Measurements from ENCODE around the gene HPS4. TPM values are rescaled to one million over a fixed set of nuclear protein-coding genes. Genes with fewer than 3 reads are reported as not detected.
A peak's percentile ranks its signal among the peaks of the same experiment; 100 is the strongest.

HPS4 gene
- total and polyA plus RNA-seq, 2 of the 8 experiments (the other 6 are each of a cell fraction or from before 2014, with no cell fraction given): 28.0 to 35.2 TPM

DNA sequence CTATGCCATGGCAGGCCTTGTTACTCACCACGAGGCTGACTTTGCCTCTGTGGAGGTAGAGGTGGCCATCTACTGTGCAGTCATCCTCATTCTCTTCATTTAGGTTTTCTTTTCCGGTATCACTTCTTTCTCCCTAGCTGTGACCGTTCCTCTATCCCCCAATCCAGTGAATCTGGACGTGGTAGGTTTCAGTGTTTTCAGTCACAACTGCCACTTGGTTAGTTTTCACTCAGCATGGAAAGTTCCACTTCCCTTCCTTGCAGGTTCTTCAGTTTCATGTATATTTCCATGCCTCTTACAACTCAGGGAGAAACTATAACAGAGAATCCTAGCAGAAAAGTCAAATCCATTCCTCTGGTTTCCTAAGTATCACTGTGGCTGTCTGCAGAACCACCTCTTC is 1.9 kb downstream of the HPS4 start:
- Histone ChIP-seq H4K8ac (ENCODE audit: extremely low read depth, insufficient read depth, low read length) (no peak overlapping the region), H4K91ac (replicated peaks; ENCODE audit: insufficient read length, low read length) (no peak overlapping the region), H3K79me2 (ENCODE audit: control insufficient read depth in 1 of 2, insufficient read depth in 2 of 2, low read length in 2 of 2) (peaks cover 12 to 62% of the 10 kb centered on the region in 2 experiments), H3K9ac (replicated peaks in 1 of 4; ENCODE audit: extremely low read depth in 1 of 4, low read depth in 3 of 4, low read length in 3 of 4) (no peak overlapping the region), H4K5ac (ENCODE audit: insufficient read length, low read depth, low read length) (no peak overlapping the region), H3K18ac (ENCODE audit: extremely low read depth, low read length) (no peak overlapping the region), H3K23ac (ENCODE audit: insufficient read length) (no peak overlapping the region), H3K4me3 (ENCODE audit: extremely low read depth in 1 of 4, insufficient read depth in 2 of 4, low read depth in 3 of 4, low read length in 4 of 4) (no peak overlapping the region), H3K4me2 (ENCODE audit: insufficient read depth in 1 of 2, low read depth in 2 of 2, low read length in 2 of 2) (peak overlapping the region in 1 of 2 experiments; percentile 96; a peak in 1 of 4 replicates), H3K27me3 (replicated peaks in 1 of 4; ENCODE audit: control insufficient read depth in 3 of 4, extremely low read depth in 1 of 4, insufficient read depth in 3 of 4, low read length in 3 of 4) (no peaks in the 10 kb centered on the region; a peak in 1 of 7 replicates), H3K9me3 (ENCODE audit: insufficient read depth in 2 of 2, low read depth in 1 of 2, low read length in 1 of 2) (no peaks in the 10 kb centered on the region), H2BK15ac (ENCODE audit: low read length) (no peak overlapping the region), H3K79me1 (ENCODE audit: low read depth, low read length) (peaks cover 6% of the 10 kb centered on the region; the same call in 1 of the 2 replicates), H2BK5ac (ENCODE audit: low read depth, low read length) (no peak overlapping the region), H3K4me1 (replicated peaks in 1 of 4; ENCODE audit: control insufficient read depth in 3 of 4, insufficient read depth in 4 of 4, low read length in 3 of 4) (peaks cover 0 to 14% (median 6%) of the 10 kb centered on the region in 4 experiments; a peak in 5 of 7 replicates), H3K56ac (replicated peaks; ENCODE audit: insufficient read length, low read depth, low read length) (no peak overlapping the region), H4K20me1 (replicated peaks in 1 of 2; ENCODE audit: control insufficient read depth in 1 of 2, insufficient read depth in 2 of 2, low read length in 2 of 2) (peaks cover 0 to 5% of the 10 kb centered on the region in 2 experiments), H3K36me3 (ENCODE audit: control insufficient read depth in 2 of 4, insufficient read depth in 4 of 4, low read length in 3 of 4) (peaks cover 1 to 16% (median 10%) of the 10 kb centered on the region in 4 experiments; a peak in 7 of 8 replicates), H3K4ac (replicated peaks; ENCODE audit: insufficient read length, low read depth, low read length) (no peak overlapping the region), H3K23me2 (ENCODE audit: low read depth, low read length) (peaks cover 11% of the 10 kb centered on the region), H2BK20ac (ENCODE audit: low read length) (no peak overlapping the region), H3K14ac (ENCODE audit: insufficient read length) (no peak overlapping the region), H3K27ac (ENCODE audit: low read depth, low read length) (no peak overlapping the region), H2BK12ac (ENCODE audit: low read depth, low read length) (no peak overlapping the region), H2BK120ac (replicated peaks; ENCODE audit: low read depth, low read length) (no peak overlapping the region), H2AFZ (ENCODE audit: low read length) (no peak overlapping the region), H2AK5ac (ENCODE audit: low read depth, low read length) (no peak overlapping the region)
- ChIA-PET CTCF (ENCODE audit: partially characterized antibody) (interaction anchor here (0.9 to 2.8 kb wide), 4 partner anchors 14 to 184 kb away, joined by 3 to 18 read pairs (median 4); no protein-coding TSS in a partner anchor), POLR2A (ENCODE audit: partially characterized antibody) (interaction anchor here (0.8 to 3.0 kb wide), 5 partner anchors 8 to 90 kb away, joined by 3 to 15 read pairs (median 7); no protein-coding TSS in a partner anchor)
- FAIRE-seq (no peak), DNase-seq (ENCODE audit: low read depth in 1 of 2, low spot score in 2 of 2) (no peak)
- 86% methylated on average over 4 of the region's 4 CpGs; no CpG with 5 or more reads in 1 of the 2 experiments for WGBS, 2 experiments (ENCODE audit: extremely low coverage in 1 of 2, insufficient coverage in 1 of 2, insufficient read length in 1 of 2, insufficient replicate concordance in 2 of 2, low coverage in 1 of 2, low lambda C conversion rate in 2 of 2, missing lambda C conversion rate in 1 of 2)
- TF ChIP-seq CREB1 (IDR thresholded peaks at IDR 0.05): no peak
- TF ChIP-seq, protein P1, sequence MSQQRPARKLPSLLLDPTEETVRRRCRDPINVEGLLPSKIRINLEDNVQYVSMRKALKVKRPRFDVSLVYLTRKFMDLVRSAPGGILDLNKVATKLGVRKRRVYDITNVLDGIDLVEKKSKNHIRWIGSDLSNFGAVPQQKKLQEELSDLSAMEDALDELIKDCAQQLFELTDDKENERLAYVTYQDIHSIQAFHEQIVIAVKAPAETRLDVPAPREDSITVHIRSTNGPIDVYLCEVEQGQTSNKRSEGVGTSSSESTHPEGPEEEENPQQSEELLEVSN (IDR thresholded peaks at IDR 0.05): no peak

Measured in H1 (cell line).